Dedifferentiated amniotic fluid mesenchymal stem cell (primary cell): Measurements from ENCODE around the gene TRPM4.
"Not testable (repeated sequence)": the region's sequence is repeated elsewhere in the genome, so short reads cannot be mapped to it uniquely, and the experiment has no call there.

Experiments used
- DNase-seq: peaks from one replicate; pipeline ENCODE4 v3.0.0-alpha.2; 2016; ENCODE audit errors: extremely low spot score

Gene TRPM4

GRCh38 chr19:49157445-49158224 is at the start of gene TRPM4:
Gene TRPM4, plus strand, starts transcription at chr19:49157792. Its CDS starts 75 bp downstream, at chr19:49157867.
- peak; percentile 58 for DNase-seq

GRCh38 chr19:49109051-49109450 is 48.5 kb upstream of the TRPM4 start:
- no peak for DNase-seq

GRCh38 chr19:49109569-49110233 is 47.9 kb upstream of the TRPM4 start:
- DNase-seq, result no peak

- DNase-seq, result peak; percentile 22
These were observed 47.0 kb upstream of the TRPM4 start for GRCh38 chr19:49110567-49110966.

- no peak for DNase-seq
These were observed 46.2 kb upstream of the TRPM4 start for GRCh38 chr19:49111218-49111998.

GRCh38 chr19:49113762-49114629 is 43.6 kb upstream of the TRPM4 start, which contains the start of gene LIN7B:
Gene LIN7B, plus strand, starts transcription at chr19:49114370. Its CDS starts 35 bp downstream, at chr19:49114405.
- peak; percentile 21 for DNase-seq

GRCh38 chr19:49114630-49115363 is 42.8 kb upstream of the TRPM4 start:
- DNase-seq, result peak; percentile 43

GRCh38 chr19:49116544-49116943 is 41.0 kb upstream of the TRPM4 start:
- no peak for DNase-seq

- no peak for DNase-seq
These were observed 39.7 kb upstream of the TRPM4 start for GRCh38 chr19:49117677-49118564.

- DNase-seq, result peak; percentile 92
These were observed 38.8 kb upstream of the TRPM4 start, which contains the start of gene C19orf73 for GRCh38 chr19:49118565-49119410. Gene C19orf73, minus strand, starts transcription at chr19:49119143. Its CDS starts 121 bp downstream, at chr19:49119022.

- peak; percentile 43 for DNase-seq
These were observed 37.9 kb upstream of the TRPM4 start, which contains the start of gene PPFIA3 for GRCh38 chr19:49119411-49120324. Gene PPFIA3, plus strand, starts transcription at chr19:49119544. Its CDS starts 8,330 bp downstream, at chr19:49127874.

GRCh38 chr19:49120325-49120683 is 37.3 kb upstream of the TRPM4 start:
- DNase-seq, result no peak

GRCh38 chr19:49120868-49121267 is 36.7 kb upstream of the TRPM4 start:
- no peak for DNase-seq

- not testable (repeated sequence) for DNase-seq
These were observed 35.8 kb upstream of the TRPM4 start for GRCh38 chr19:49121841-49122240.

- DNase-seq, result not testable (repeated sequence)
These were observed 34.3 kb upstream of the TRPM4 start for GRCh38 chr19:49123285-49123684.

- no peak for DNase-seq
These were observed 32.4 kb upstream of the TRPM4 start for GRCh38 chr19:49125025-49125731.

GRCh38 chr19:49126575-49126974 is 31.0 kb upstream of the TRPM4 start:
- no peak for DNase-seq
